HPDE6-E6E7 (cell line): ENCODE measurements around the gene CCDC69.
A peak's percentile ranks its signal among the peaks of the same experiment; 100 is the strongest.
"Not testable (repeated sequence)": the region's sequence is repeated elsewhere in the genome, so short reads cannot be mapped to it uniquely, and the experiment has no call there.

Experiments
- DNase-seq: peaks from one replicate; pipeline ENCODE4 v3.0.0; 2011; ENCODE audit warnings: missing footprints; ENCODE audit errors: extremely low spot score

Gene CCDC69

GRCh38 chr5:151192626-151193025, 31.3 kb downstream of the CCDC69 start:
- DNase-seq: no peak

DNA sequence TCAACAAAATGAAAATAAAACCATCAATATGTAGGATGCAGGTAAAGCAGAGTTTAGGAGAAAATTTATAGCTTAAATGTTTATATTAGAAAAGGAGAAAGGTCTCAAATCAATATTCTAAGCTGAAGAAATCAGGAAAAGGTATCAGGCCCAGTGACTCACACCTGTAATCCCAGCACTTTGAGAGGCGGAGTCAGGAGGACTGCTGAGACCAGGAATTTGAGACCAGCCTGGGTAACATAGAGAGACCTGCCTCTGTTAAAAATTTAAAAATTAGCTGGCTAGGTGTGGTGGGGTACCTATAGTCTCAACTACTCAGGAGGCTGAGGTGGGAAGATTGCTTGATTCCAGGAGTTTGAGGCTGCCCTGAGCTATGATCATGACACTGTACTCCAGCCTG, 32.2 kb downstream of the CCDC69 start:
- no peak for DNase-seq

GRCh38 chr5:151189151-151189550, 34.7 kb downstream of the CCDC69 start:
- DNase-seq: no peak

DNA sequence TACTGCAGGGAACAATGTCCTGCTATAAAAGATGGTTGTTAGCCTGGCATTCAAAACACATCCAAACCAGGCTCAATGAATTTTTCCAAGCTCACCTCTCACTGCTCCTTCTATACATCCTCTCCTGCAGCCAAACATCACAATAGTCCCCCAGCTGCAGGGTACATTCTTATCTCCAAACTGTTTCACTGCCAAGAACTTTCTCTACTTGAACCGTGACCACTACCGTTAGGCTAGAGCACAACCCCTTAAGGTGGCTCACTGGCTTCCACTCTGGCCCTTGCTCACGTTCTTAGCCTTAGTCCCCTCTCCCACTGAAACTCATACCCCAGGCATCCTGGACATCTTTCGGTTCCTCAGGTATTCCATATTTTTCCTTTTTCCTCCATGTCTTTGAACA, 37.4 kb downstream of the CCDC69 start:
- DNase-seq: no peak

GRCh38 chr5:151186052-151186451, 37.8 kb downstream of the CCDC69 start:
- no peak for DNase-seq

DNA sequence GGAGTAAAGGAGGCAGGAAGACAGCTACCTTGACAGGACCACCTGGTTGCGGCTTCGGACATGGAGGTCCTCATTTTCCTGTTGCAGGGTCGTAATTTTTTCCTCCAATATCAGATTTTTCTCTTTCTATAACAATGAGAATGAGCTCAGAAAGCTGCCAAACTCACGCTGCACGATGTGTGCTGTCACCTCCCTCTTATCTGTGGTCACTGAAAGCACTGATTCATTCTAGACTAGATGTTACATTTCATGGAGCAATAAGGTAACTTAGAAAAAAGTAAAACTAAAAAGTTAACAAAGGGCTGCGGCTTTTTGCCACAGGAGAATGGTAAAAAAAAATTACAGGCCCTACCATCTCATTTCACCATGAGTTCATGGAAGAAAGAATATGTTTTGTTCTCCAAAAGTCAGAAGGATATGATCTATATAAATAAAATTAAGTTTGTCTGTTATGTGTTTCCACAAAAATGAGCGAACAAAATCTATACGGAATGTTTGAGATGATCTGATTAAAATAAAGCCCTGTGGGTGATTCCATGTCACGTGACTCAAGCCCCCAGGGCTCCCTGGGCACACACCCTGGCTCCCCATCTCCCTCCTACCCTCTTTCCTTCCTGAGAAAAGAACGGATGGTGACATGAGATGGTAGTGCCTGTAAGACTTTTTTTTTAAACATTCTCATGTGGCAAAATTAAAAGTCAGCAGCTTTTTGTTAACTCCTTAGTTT, 39.4 kb downstream of the CCDC69 start:
- no peak for DNase-seq

GRCh38 chr5:151183456-151184245, 40.2 kb downstream of the CCDC69 start:
- peak; percentile 25 for DNase-seq

DNA sequence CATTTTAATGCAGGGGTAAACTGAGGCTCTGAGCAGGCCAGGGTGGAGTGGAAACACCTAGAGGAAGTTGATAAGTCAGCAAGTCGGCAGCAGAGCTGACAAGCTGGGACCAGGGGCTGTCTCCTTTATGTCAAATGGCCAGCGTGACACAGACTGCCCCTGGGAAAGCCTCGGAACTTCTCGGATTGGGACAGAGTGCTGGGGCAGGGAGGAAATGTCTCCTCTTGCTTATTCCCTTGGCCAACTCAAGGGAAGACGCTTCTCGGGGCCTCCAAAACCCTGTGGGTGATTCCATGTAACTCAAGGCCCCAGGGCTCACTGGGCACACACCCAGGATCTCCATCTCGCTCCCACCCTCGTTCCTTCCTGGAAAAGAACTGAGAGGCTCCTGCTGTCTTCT, 40.9 kb downstream of the CCDC69 start:
- no peak for DNase-seq

DNA sequence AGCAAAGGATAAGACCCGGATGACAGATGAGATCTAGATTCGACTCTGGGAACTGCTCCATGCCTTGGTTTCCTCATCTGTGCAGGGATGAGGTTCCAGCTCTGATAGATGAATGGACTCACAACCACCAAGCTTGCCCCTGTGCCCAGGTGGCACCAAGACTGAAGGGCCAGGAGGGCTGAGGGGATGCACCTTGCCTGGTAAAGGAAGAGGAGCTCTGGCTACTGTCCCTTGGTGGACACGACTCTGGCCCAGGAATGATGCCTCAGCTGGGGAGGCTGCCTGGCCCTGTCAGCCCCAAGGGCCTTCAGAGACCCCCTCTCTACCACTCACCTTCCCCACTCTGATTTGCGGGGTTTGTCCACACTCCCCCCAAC, 41.4 kb downstream of the CCDC69 start:
- DNase-seq: no peak

DNA sequence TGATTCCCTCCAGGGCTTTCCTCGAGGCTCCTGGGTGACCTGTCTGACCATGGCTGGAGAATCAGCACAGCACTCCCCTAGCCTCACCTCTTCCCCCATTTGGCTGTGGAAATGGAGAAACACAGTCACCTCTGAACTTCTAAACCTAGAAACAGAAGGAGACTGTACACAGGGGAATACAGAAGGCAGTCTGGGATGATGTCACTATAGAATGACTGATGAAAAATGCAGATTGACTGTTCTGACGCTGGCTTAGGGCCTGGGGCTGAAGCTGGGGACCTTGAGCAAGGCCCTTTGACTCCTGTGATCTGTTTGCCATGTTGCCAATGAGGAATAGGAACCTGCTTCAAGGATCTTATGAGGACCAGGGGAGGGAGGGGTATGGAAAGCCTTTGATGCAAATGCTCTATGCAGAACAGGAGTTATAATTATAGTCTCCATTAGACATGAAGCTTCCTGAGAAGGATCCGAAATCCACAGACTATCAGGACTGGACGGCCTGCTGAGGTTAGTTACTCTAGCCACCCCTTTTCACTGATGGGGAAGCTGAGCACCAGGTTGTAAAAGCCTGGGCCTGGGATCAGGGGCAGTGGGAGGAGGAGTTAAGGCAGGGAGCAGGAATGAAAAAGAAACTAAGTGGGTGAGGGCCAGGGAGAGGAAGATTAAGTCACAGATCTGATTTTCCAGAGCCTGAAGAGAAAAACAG, 41.9 kb downstream of the CCDC69 start:
- DNase-seq: no peak

GRCh38 chr5:151180291-151180690, 43.6 kb downstream of the CCDC69 start:
- DNase-seq: no peak

DNA sequence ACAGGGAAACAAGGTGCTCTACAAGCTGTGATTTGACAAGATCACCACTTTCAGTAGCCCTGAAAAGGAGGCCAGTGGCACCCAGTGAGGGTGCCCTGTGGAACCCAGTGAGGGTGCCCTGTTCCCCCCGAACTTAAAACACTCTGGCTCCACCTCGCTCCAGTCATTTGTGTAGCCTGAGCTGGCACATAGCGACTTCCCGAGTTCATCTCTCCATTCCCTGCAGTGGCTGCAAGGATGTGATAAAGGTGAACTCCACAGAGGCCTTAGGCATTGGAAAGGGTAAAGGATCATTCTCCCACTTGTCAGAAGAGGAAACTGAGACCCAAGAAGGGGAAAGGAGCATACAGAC, 44.4 kb downstream of the CCDC69 start:
- DNase-seq: no peak

- DNase-seq: no peak
These were observed 45.0 kb downstream of the CCDC69 start for GRCh38 chr5:151178777-151179488.

DNA sequence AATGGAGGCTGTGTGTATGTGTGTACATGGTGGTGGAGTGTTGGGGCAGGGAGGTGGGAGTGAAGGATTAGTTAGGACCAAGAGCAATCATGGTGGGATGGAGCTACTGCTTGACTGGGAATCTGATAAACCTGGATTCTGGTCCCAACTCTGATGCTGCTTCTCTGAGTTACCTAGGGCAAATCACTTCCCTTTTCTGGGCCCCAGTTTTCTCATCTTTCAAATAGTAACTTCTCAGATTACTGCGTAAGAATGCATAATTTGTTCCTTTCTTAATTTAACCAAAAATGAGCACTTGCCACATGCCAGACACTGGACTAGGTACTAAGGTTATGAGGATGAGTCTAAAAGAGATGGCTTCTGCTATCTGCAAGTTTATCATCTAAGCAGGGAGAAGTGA, 45.5 kb downstream of the CCDC69 start:
- DNase-seq: no peak

- not testable (repeated sequence) for DNase-seq
These were observed 47.6 kb downstream of the CCDC69 start for GRCh38 chr5:151176268-151176667.

- no peak for DNase-seq
These were observed 49.2 kb downstream of the CCDC69 start for GRCh38 chr5:151174612-151175101.

DNA sequence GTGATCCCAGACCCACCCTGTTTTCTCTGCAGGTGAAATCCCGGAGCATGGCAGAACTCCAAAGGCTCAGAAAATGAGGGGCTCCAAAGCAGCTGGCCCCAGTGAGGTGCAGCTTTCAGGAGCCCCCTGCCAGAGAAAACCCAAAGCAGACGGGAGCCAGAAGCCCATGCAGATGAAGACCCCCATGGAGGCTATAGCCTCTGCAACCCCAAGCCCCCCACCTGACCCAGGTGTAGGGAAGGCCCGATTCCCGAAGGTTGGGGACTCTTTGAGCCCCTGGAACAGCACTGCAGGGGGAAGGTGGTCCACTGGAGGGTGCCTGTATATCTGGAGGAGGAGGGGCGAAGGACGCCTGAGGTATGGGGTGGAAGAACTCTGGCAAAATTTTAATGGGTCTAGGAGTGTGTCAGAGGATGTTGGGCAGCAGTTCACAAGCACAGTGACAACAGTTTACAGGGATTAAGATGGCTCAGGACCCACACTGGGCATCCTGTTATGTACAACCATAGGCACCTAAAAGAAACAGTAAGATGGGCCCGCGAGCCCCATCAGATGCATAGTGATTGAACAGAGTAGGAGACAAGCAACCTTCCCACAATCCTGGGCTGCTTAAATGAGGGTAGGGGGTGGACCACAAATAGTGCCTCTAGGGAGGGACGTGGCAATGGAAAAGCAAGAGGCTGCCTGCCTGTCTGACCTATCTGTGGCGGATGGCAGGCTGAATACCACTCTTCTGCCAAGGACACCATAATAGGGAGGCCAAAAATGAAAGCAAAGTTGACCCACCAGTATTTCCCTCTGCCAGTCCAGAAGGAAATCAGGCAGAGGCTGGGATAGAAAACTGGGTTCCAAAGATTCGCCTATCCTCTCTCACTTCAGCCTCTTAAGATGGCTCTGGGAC, 49.9 kb downstream of the CCDC69 start:
- DNase-seq: no peak

GRCh38 chr5:151171529-151171928, 52.4 kb downstream of the CCDC69 start:
- no peak for DNase-seq

- DNase-seq: no peak
These were observed 55.1 kb downstream of the CCDC69 start for GRCh38 chr5:151168602-151169344.

DNA sequence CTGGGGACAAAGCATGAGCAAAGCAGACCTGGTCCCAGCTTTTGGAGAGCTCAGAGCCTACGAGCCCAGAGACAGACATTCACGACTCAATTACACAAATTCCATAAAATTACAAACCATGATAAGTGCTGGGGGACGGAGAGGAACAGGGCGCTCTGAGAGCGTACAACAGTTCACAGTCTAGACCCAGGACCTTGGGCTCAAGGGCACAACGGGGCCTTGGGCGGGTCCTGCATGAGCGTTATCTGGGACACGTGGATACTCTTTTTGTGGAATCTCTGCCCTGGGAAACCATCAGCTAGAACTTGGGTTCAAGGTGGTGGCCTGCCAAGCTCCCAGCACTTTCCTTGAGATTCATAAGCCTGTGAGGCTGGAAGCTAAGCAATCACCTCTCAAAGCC, 56.9 kb downstream of the CCDC69 start:
- DNase-seq: no peak
